Karpas-422 (cell line): Measurements from ENCODE around the gene MFRP. TPM values are rescaled to one million over a fixed set of nuclear protein-coding genes. Genes with fewer than 3 reads are reported as not detected.
"Not testable (repeated sequence)": the region's sequence is repeated elsewhere in the genome, so short reads cannot be mapped to it uniquely, and the experiment has no call there.

ENCODE experiments used
- DNase-seq: peaks from one replicate; pipeline ENCODE4 v3.0.0-alpha.2; 2015
- H2AFZ ChIP-seq: fragments of 200-600 bp; sonication (generic); 2 replicates; pipeline ENCODE4 v1.6.1; 2014; ENCODE audit warnings: antibody characterized with exemption, low read length, mixed read lengths
- H3K27ac ChIP-seq: fragments of 200-600 bp; sonication (generic); 2 replicates; pipeline ENCODE4 v1.5.1; 2014; ENCODE audit warnings: mild to moderate bottlenecking, low read length, moderate library complexity
- H3K27me3 ChIP-seq: fragments of 200-600 bp; sonication (generic); 2 replicates; pipeline ENCODE4 v1.6.1; 2014; ENCODE audit warnings: low read length, mixed read lengths
- H3K36me3 ChIP-seq: fragments of 200-600 bp; sonication (generic); 2 replicates; pipeline ENCODE4 v1.6.1; 2014; ENCODE audit warnings: low read length, mixed read lengths; ENCODE audit not compliant: insufficient read depth
- H3K4me1 ChIP-seq: fragments of 200-600 bp; sonication (generic); 2 replicates; pipeline ENCODE4 v1.6.1; 2014; ENCODE audit warnings: mild to moderate bottlenecking, low read length, mixed read lengths
- H3K4me2 ChIP-seq: fragments of 200-600 bp; sonication (generic); 2 replicates; pipeline ENCODE4 v1.6.1; 2014; ENCODE audit warnings: low read length, low read depth, mild to moderate bottlenecking; ENCODE audit not compliant: poor library complexity, severe bottlenecking
- H3K4me3 ChIP-seq: fragments of 200-600 bp; sonication (generic); 2 replicates; pipeline ENCODE4 v1.5.1; 2014; ENCODE audit warnings: mild to moderate bottlenecking, antibody characterized with exemption, low read length, mixed read lengths
- H3K79me2 ChIP-seq: fragments of 200-600 bp; sonication (generic); 2 replicates; pipeline ENCODE4 v1.6.1; 2014; ENCODE audit warnings: mild to moderate bottlenecking, low read length, mixed read lengths
- H3K9ac ChIP-seq: fragments of 200-600 bp; sonication (generic); 2 replicates; pipeline ENCODE4 v1.6.0; 2014; ENCODE audit warnings: low read length
- H3K9me2 ChIP-seq: fragments of 200-600 bp; sonication (generic), shearing (Covaris generic); replicated peaks from 2 replicates; pipeline ENCODE4 v1.6.0; 2014; ENCODE audit warnings: mild to moderate bottlenecking, low read length, moderate library complexity; ENCODE audit not compliant: insufficient read depth
- H3K9me3 ChIP-seq: fragments of 300-700, 200-600 bp; sonication (generic); 2 replicates; pipeline ENCODE4 v1.6.1; 2014; ENCODE audit warnings: low read length, mixed read lengths
- H4K20me1 ChIP-seq: fragments of 200-600 bp; sonication (generic); 2 replicates; pipeline ENCODE4 v1.6.1; 2014; ENCODE audit warnings: mild to moderate bottlenecking, antibody characterized with exemption, low read length, low read depth; ENCODE audit not compliant: insufficient read depth
- total RNA-seq: library from RNA; depleted of rRNA; stranded (reverse); fragments of >200 nt; shearing (Covaris generic); gene quantifications from 2 replicates; pipeline ENCODE4 v1.2.3, GENCODE V29; 2014; ENCODE audit warnings: low replicate concordance; rRNA removed

The MFRP gene
- total RNA-seq: not detected in 2 replicates

DNA sequence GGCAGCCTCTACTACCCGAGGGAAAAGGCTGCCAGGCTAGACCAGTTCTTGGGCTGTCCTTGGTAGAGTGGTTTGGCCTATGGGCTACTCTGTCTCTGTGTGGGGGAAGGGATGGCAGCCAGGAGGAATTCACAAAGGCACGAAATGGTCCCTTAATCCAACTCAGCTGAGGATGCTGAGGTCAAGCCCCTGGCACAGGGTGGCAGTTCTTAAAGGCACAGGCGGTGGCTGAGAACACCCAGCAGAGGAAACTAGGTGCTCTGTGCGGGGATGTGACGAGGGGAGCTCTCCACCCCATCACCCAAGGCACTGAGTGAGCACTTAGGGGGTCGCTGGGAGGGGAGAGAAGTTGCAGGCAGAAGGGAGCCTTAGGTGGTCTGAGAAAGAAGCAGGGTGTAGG, at the start of gene MFRP:
Gene MFRP, minus strand, starts transcription at position 101 of the 400 bp plus-strand sequence. CDS start 192 bp downstream, outside the sequence.
- Histone ChIP-seq H3K4me3 (no peak within 1 kb of the TSS), H3K9me3 (no peaks in the 10 kb centered on the region), H3K9ac (no peak within 1 kb of the TSS), H3K79me2 (no peaks in the 10 kb centered on the region), H2AFZ (no peak within 1 kb of the TSS), H3K36me3 (no peaks in the 10 kb centered on the region), H3K4me1 (peaks cover under 1% of the 10 kb centered on the region; the same call in 1 of the 2 replicates), H3K9me2 (no peaks in the 10 kb centered on the region), H3K4me2 (no peak within 1 kb of the TSS), H4K20me1 (no peaks in the 10 kb centered on the region), H3K27me3 (no peaks in the 10 kb centered on the region), H3K27ac (no peak within 1 kb of the TSS)
- DNase-seq: no peak

DNA sequence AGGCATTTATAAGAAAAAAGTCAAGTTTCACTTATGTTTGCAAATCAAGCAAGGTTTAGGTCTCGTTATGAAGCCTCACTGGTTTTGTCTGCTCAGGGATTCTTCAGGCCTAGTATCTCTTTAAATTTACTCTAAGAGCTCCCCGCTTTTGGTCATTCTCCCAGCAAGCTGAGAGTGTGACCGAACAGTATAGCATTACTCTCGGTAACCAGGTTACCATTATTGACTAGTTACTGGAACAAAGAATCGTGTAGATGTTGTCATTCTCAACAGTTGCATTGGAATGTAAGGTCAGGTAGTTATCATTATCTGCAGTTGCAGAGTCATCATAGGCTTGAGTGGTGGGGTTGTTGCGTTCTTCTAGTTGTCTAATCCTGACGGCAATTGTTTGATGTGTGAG, 44.8 kb upstream of the MFRP start:
- Histone ChIP-seq H3K9me2 (no peaks in the 10 kb centered on the region), H4K20me1 (no peaks in the 10 kb centered on the region), H3K4me2 (peak overlapping the region; percentile 20), H3K4me1 (peaks cover 27% of the 10 kb centered on the region), H3K27ac (peak overlapping the region; percentile 15; the same call in 1 of the 2 replicates), H2AFZ (no peak overlapping the region), H3K79me2 (no peaks in the 10 kb centered on the region), H3K9me3 (no peaks in the 10 kb centered on the region), H3K9ac (no peak overlapping the region), H3K36me3 (no peaks in the 10 kb centered on the region), H3K4me3 (no peak overlapping the region), H3K27me3 (no peaks in the 10 kb centered on the region)
- no peak for DNase-seq

DNA sequence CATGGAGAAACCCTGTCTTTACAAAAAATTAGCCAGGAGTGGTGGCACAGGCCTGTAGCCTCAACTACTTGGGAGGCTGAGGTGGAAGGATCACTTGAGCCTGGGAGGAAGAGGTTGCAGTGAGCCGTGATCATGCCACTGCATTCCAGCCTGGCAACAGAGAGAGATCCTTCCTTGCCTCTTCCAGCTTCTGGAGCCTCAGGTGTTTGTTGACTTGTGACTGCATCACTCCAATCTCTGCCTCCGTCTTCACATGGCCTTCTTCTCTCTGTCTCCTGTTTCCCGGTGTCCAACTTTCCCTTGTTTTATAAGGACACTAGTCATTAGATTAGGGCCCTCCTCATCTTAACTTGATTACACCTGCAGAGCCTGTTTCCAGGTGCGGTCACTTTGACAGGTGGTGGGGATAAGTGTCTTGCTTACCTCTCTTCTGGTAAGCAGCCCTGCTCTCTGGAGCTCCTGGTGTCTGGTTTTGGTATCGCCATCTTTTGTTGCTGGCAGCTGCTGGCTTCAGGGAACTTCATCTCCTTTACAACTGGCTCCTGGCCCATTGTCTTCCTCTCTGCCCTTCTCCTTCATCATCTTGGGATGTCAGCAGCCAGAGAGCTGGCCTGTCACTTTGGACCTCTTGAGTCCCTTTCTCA, 43.2 kb upstream of the MFRP start:
- no peaks in the 10 kb centered on the region for H4K20me1 ChIP-seq
- no peaks in the 10 kb centered on the region for H3K36me3 ChIP-seq
- no peak overlapping the region for H3K4me3 ChIP-seq
- H3K4me2 ChIP-seq: no peak overlapping the region
- H3K4me1 ChIP-seq: peaks cover 25% of the 10 kb centered on the region
- no peak overlapping the region for H3K9ac ChIP-seq
- peak; percentile 69 for DNase-seq
- H3K9me2 ChIP-seq: no peaks in the 10 kb centered on the region
- H3K27ac ChIP-seq: no peak overlapping the region
- H2AFZ ChIP-seq: no peak overlapping the region
- H3K27me3 ChIP-seq: no peaks in the 10 kb centered on the region
- no peaks in the 10 kb centered on the region for H3K79me2 ChIP-seq
- H3K9me3 ChIP-seq: no peaks in the 10 kb centered on the region

GRCh38 chr11:119388103-119388502, 41.6 kb upstream of the MFRP start:
- no peak overlapping the region for H3K4me2 ChIP-seq
- no peaks in the 10 kb centered on the region for H3K9me3 ChIP-seq
- H3K27ac ChIP-seq: no peak overlapping the region
- no peaks in the 10 kb centered on the region for H3K9me2 ChIP-seq
- no peaks in the 10 kb centered on the region for H3K36me3 ChIP-seq
- no peaks in the 10 kb centered on the region for H3K79me2 ChIP-seq
- H2AFZ ChIP-seq: no peak overlapping the region
- no peaks in the 10 kb centered on the region for H3K27me3 ChIP-seq
- H3K9ac ChIP-seq: no peak overlapping the region
- H3K4me3 ChIP-seq: no peak overlapping the region
- no peak for DNase-seq
- peaks cover 19% of the 10 kb centered on the region for H3K4me1 ChIP-seq
- no peaks in the 10 kb centered on the region for H4K20me1 ChIP-seq

- H3K79me2 ChIP-seq: no peaks in the 10 kb centered on the region
- DNase-seq: no peak
- no peaks in the 10 kb centered on the region for H3K9me2 ChIP-seq
- no peaks in the 10 kb centered on the region for H3K36me3 ChIP-seq
- no peak overlapping the region for H3K27ac ChIP-seq
- peaks cover 28% of the 10 kb centered on the region for H3K4me1 ChIP-seq
- H3K9me3 ChIP-seq: no peaks in the 10 kb centered on the region
- peak overlapping the region; percentile 15 for H3K4me2 ChIP-seq
- no peaks in the 10 kb centered on the region for H3K27me3 ChIP-seq
- H3K9ac ChIP-seq: no peak overlapping the region
- no peak overlapping the region for H3K4me3 ChIP-seq
- no peak overlapping the region for H2AFZ ChIP-seq
- no peaks in the 10 kb centered on the region for H4K20me1 ChIP-seq
Observed at GRCh38 chr11:119384332-119384731, 37.8 kb upstream of the MFRP start.

- H3K4me2 ChIP-seq: peak overlapping the region; percentile 79
- H3K9me2 ChIP-seq, H2AFZ ChIP-seq, DNase-seq, H3K36me3 ChIP-seq, H3K9me3 ChIP-seq, H3K79me2 ChIP-seq, H4K20me1 ChIP-seq, H3K9ac ChIP-seq, H3K27me3 ChIP-seq, H3K27ac ChIP-seq: not testable (repeated sequence)
- H3K4me3 ChIP-seq: peak overlapping the region; percentile 59; the same call in 1 of the 2 replicates
- peaks cover 46% of the 10 kb centered on the region for H3K4me1 ChIP-seq
Observed at GRCh38 chr11:119382513-119382912, 36.0 kb upstream of the MFRP start.

GRCh38 chr11:119382101-119382500, 35.6 kb upstream of the MFRP start:
- H3K9me3 ChIP-seq: no peaks in the 10 kb centered on the region
- H3K4me1 ChIP-seq: peaks cover 50% of the 10 kb centered on the region
- no peaks in the 10 kb centered on the region for H3K36me3 ChIP-seq
- H3K27me3 ChIP-seq: no peaks in the 10 kb centered on the region
- H4K20me1 ChIP-seq: no peaks in the 10 kb centered on the region
- H3K9me2 ChIP-seq: no peaks in the 10 kb centered on the region
- peak overlapping the region; percentile 58 for H3K9ac ChIP-seq
- H3K4me2 ChIP-seq: peak overlapping the region; percentile 79
- H2AFZ ChIP-seq: no peak overlapping the region
- no peak overlapping the region for H3K27ac ChIP-seq
- peak overlapping the region; percentile 59 for H3K4me3 ChIP-seq
- DNase-seq: no peak
- H3K79me2 ChIP-seq: no peaks in the 10 kb centered on the region

GRCh38 chr11:119381181-119381988, 34.9 kb upstream of the MFRP start, which contains the start of gene USP2:
Gene USP2, minus strand, starts transcription at chr11:119381690. Its CDS starts 8,210 bp downstream, at chr11:119373480.
- peaks cover 57% of the 10 kb centered on the region for H3K4me1 ChIP-seq
- H3K9ac ChIP-seq: peak within 1 kb of the TSS; percentile 72
- H3K4me2 ChIP-seq: peak within 1 kb of the TSS; percentile 79
- H3K79me2 ChIP-seq: no peaks in the 10 kb centered on the region
- no peaks in the 10 kb centered on the region for H3K9me3 ChIP-seq
- H3K27ac ChIP-seq: no peak within 1 kb of the TSS
- H3K9me2 ChIP-seq: no peaks in the 10 kb centered on the region
- no peaks in the 10 kb centered on the region for H3K36me3 ChIP-seq
- peak within 1 kb of the TSS; percentile 70 for H3K4me3 ChIP-seq
- no peaks in the 10 kb centered on the region for H3K27me3 ChIP-seq
- H4K20me1 ChIP-seq: no peaks in the 10 kb centered on the region
- H2AFZ ChIP-seq: no peak within 1 kb of the TSS
- DNase-seq: peak; percentile 95
